Activated T-cell treated with anti-CD3 and anti-CD28 coated beads, Interleukin-2, amount 50 U/mL, for 1 hour (primary cell): ENCODE measurements around the gene DUSP9.

Experiments
- DNase-seq: peaks from one replicate; pipeline ENCODE4 v3.0.0-alpha.2; 2020

Gene DUSP9

GRCh38 chrX:153637121-153638040, 9.6 kb upstream of the DUSP9 start:
- no peak for DNase-seq

GRCh38 chrX:153638041-153638371, 9.0 kb upstream of the DUSP9 start:
- DNase-seq: no peak

- DNase-seq: no peak
These were observed 8.4 kb upstream of the DUSP9 start for GRCh38 chrX:153638436-153639176.

- DNase-seq: no peak
These were observed 7.6 kb upstream of the DUSP9 start for GRCh38 chrX:153639177-153640044.

GRCh38 chrX:153640045-153640686, 6.8 kb upstream of the DUSP9 start:
- no peak for DNase-seq

GRCh38 chrX:153640736-153641575, 6.0 kb upstream of the DUSP9 start:
- no peak for DNase-seq

DNA sequence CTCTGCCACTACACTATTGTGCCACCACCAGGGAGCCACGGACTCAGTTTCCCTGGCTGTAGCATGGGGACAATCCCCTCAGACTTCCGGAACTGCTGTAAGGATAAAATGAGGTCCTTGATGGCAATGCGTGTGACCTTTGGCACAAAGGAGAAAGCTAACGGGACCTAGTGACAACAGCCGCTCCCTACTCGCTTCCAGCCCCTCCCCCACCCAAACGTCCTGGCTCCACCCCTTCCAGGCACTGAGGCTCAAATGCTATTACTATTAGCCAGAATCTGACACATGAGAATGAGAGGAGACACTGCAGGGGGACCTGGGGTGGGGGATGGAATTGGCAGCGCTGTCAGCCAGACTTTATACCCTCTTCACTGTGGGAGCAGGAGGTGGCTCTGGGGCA, 5.4 kb upstream of the DUSP9 start:
- DNase-seq: no peak

GRCh38 chrX:153642051-153642654, 4.8 kb upstream of the DUSP9 start:
- DNase-seq: no peak

DNA sequence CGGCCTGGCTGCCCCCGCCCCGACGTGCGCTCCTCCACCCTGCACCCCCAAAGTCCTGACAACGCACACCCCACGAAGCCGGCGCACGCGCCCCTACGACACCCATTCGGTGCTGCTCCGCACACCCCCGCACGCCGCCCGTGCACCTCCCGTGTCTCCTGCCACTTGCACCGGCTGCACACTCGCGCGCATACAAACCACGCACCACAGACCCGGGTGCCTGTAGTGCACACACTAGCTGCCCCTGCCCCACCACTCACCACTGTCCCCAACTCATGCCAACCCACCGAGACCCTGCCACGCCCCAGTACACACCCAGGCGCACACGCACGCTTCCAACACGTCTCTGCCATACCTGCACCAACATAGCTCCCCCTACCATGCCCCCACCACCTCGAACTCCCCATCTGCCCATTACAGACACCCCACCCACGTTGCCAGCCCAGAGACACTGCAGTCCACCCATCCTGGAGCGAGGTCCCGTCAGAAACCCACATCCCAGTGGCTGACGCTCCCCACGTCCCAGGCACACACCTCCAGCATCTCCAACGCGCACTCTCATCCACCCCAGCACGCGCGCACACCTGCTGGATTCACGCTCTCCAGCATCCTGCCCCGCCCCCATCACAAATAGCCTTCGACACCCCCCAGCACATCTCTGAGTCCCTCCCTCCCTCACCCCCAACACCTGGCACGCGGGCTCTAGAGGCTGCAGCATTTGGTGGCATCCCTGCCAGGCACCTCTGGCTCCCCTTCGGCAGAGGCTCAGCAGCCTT, 4.2 kb upstream of the DUSP9 start:
- no peak for DNase-seq

DNA sequence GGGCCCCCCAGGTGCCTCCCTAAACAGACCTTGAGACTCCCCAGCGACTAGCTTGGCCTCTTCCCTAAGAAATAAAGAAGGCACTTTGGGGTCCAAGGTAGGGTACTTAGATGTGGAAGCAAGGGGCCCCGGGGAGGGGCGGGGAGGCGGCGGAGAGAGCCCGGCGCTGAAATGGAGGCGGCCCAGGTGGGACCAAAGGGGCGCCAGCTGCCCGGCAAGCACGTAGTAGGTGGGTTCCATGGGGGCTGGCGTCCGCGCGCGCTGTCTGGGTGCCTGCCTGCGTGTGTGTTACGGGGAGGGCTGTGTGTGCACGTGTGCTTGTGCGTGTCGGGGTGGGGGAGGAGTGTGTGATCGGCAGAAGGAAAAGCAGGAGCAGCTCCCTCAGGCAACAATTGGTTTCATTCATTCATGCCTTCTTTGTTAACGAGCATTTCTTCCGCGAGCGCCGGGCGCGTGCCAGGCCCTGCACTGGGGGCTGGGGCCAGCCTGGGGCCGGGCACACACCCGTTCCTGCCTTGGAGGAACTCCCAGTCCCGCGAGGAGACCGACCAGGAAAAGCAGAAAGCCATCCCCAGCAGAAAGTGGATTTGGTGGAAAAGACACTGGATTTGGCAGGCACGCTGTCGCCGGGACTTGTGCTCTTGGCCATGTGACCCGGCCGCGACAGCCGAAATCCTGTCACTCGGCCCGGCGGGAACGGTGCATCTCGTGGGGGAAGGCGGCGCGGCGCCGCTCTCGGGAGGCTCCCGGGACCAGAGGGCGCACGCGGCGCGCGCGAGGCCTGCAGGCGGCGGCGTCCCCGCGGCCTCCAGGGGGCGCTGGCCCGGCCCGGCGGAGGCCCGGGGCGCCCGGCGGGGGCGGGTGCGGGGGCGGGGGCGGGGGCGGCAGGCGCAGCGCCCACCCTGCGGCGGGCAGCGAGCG, 3.3 kb upstream of the DUSP9 start:
- no peak for DNase-seq

GRCh38 chrX:153644356-153645125, 2.5 kb upstream of the DUSP9 start:
- no peak for DNase-seq

DNA sequence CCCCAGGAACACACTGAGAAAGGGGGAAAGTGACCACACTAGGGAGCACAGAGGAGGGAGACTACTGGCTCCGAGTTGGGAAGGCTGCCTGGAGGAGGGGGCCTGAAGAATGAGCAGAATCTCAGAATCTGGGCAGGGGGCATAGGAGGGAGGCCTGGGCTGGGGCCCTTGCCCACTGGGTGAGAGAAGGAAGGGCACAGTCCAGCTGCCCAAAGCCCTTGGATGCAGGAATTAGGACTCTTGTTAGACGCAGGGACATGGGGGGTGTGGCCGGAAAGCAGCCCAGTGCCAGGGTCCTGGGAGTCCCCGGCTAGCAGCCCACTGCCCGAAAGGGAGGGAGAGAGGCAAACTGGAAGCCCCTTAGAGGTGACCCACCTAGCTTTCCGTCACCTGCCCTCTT, 1.9 kb upstream of the DUSP9 start:
- no peak for DNase-seq

GRCh38 chrX:153645921-153646488, 998 bp upstream of the DUSP9 start:
- peak; percentile 10 for DNase-seq

GRCh38 chrX:153647461-153648357, 706 bp downstream of the DUSP9 start:
- peak; percentile 26 for DNase-seq

GRCh38 chrX:153648358-153649177, 1.6 kb downstream of the DUSP9 start:
- peak; percentile 16 for DNase-seq
